Activated CD8-positive, alpha-beta T cell treated with anti-CD3 and anti-CD28 coated beads, Interleukin-2, amount 10 ng/mL, durations not matched to agents 7 days and 5 days (primary cell): ENCODE data around the gene XRCC4. TPM values are rescaled to one million over a fixed set of nuclear protein-coding genes. Genes with fewer than 3 reads are reported as not detected.

Experiments used
- ATAC-seq: fragments of 150-1000 bp; cut with Tn5 transposase; one replicate; pipeline ENCODE4 v1.10.0; 2021; ENCODE audit warnings: moderate library complexity
- CTCF ChIA-PET: fragments of 350-600 bp; sonication (Branson Sonifier 250); formaldehyde crosslinking; loops from one replicate; lab custom pipeline; 2021; ENCODE audit warnings: antibody characterized with exemption; lab: Charles Lee
- POLR2A ChIA-PET: fragments of 350-600 bp; sonication (Branson Sonifier 250); formaldehyde crosslinking; loops from one replicate; lab custom pipeline; 2021; ENCODE audit warnings: antibody characterized with exemption; lab: Charles Lee
- DNase-seq: peaks from one replicate; pipeline ENCODE4 v3.0.0-alpha.2; 2020
- H3K27ac Mint-ChIP-seq: one replicate; pipeline ENCODE4 v1.8.0; 2021; ENCODE audit warnings: mild to moderate bottlenecking, mixed read lengths
- H3K27me3 Mint-ChIP-seq: one replicate; pipeline ENCODE4 v1.8.0; 2021; ENCODE audit warnings: low read depth, mixed read lengths
- H3K36me3 Mint-ChIP-seq: one replicate; pipeline ENCODE4 v1.8.0; 2021; ENCODE audit warnings: low read depth, mixed read lengths
- H3K4me1 Mint-ChIP-seq: one replicate; pipeline ENCODE4 v1.8.0; 2021; ENCODE audit warnings: low read depth, mixed read lengths
- H3K4me3 Mint-ChIP-seq: one replicate; pipeline ENCODE4 v1.8.0; 2021; ENCODE audit warnings: mild to moderate bottlenecking, mixed read lengths
- H3K9me3 Mint-ChIP-seq: one replicate; pipeline ENCODE4 v1.8.0; 2022; ENCODE audit warnings: mixed read lengths; ENCODE audit not compliant: insufficient read depth
- total RNA-seq, 2 experiments: library from RNA; stranded (reverse); gene quantifications; one replicate each; pipeline ENCODE4 v1.2.3, GENCODE V29; 2021

The XRCC4 gene
- total RNA-seq, 2 experiments from 2014 or later, result 12.6 to 13.4 TPM

GRCh38 chr5:83162601-83163000 lies 85.3 kb downstream of the XRCC4 start:
- no peaks in the 10 kb centered on the region for H3K36me3 Mint-ChIP-seq
- DNase-seq (no peak), ATAC-seq (no peak)
- H3K27me3 Mint-ChIP-seq, result no peaks in the 10 kb centered on the region
- POLR2A ChIA-PET, result no interaction called here
- no peaks in the 10 kb centered on the region for H3K9me3 Mint-ChIP-seq
- no peak overlapping the region for H3K27ac Mint-ChIP-seq
- CTCF ChIA-PET, result no interaction called here
- H3K4me1 Mint-ChIP-seq, result no peaks in the 10 kb centered on the region
- no peak overlapping the region for H3K4me3 Mint-ChIP-seq

GRCh38 chr5:83167538-83167937 lies 90.2 kb downstream of the XRCC4 start:
- no peak for ATAC-seq
- ChIA-PET CTCF (no interaction called here), POLR2A (no interaction called here)
- Mint-ChIP-seq H3K27me3 (no peaks in the 10 kb centered on the region), H3K27ac (no peak overlapping the region), H3K36me3 (no peaks in the 10 kb centered on the region), H3K4me1 (no peaks in the 10 kb centered on the region), H3K4me3 (no peak overlapping the region), H3K9me3 (no peaks in the 10 kb centered on the region)
- DNase-seq, result no peak

- ATAC-seq (no peak), DNase-seq (no peak)
- Mint-ChIP-seq H3K27ac (no peak overlapping the region), H3K9me3 (no peaks in the 10 kb centered on the region), H3K27me3 (no peaks in the 10 kb centered on the region), H3K36me3 (no peaks in the 10 kb centered on the region), H3K4me1 (no peaks in the 10 kb centered on the region), H3K4me3 (no peak overlapping the region)
- CTCF ChIA-PET, result no interaction called here
- POLR2A ChIA-PET, result no interaction called here
These were observed 92.4 kb downstream of the XRCC4 start for GRCh38 chr5:83169571-83170337.

- Mint-ChIP-seq H3K4me1 (no peaks in the 10 kb centered on the region), H3K36me3 (no peaks in the 10 kb centered on the region), H3K9me3 (no peaks in the 10 kb centered on the region), H3K4me3 (no peak overlapping the region), H3K27ac (no peak overlapping the region), H3K27me3 (no peaks in the 10 kb centered on the region)
- CTCF ChIA-PET, result no interaction called here
- ATAC-seq (no peak), DNase-seq (no peak)
- POLR2A ChIA-PET, result no interaction called here
These were observed 94.7 kb downstream of the XRCC4 start for GRCh38 chr5:83172011-83172410.

GRCh38 chr5:83172655-83173054 lies 95.3 kb downstream of the XRCC4 start:
- DNase-seq (no peak), ATAC-seq (no peak)
- no peaks in the 10 kb centered on the region for H3K9me3 Mint-ChIP-seq
- ChIA-PET POLR2A (no interaction called here), CTCF (no interaction called here)
- H3K4me3 Mint-ChIP-seq, result no peak overlapping the region
- H3K27me3 Mint-ChIP-seq, result no peaks in the 10 kb centered on the region
- H3K4me1 Mint-ChIP-seq, result no peaks in the 10 kb centered on the region
- no peaks in the 10 kb centered on the region for H3K36me3 Mint-ChIP-seq
- no peak overlapping the region for H3K27ac Mint-ChIP-seq

- CTCF ChIA-PET, result no interaction called here
- ATAC-seq (no peak), DNase-seq (no peak)
- no peaks in the 10 kb centered on the region for H3K36me3 Mint-ChIP-seq
- POLR2A ChIA-PET, result no interaction called here
- no peaks in the 10 kb centered on the region for H3K27me3 Mint-ChIP-seq
- H3K27ac Mint-ChIP-seq, result no peak overlapping the region
- H3K4me1 Mint-ChIP-seq, result no peaks in the 10 kb centered on the region
- no peaks in the 10 kb centered on the region for H3K9me3 Mint-ChIP-seq
- H3K4me3 Mint-ChIP-seq, result no peak overlapping the region
These were observed 96.5 kb downstream of the XRCC4 start for GRCh38 chr5:83173826-83174225.

GRCh38 chr5:83177803-83178202 lies 100.5 kb downstream of the XRCC4 start:
- H3K27ac Mint-ChIP-seq, result no peak overlapping the region
- no peaks in the 10 kb centered on the region for H3K36me3 Mint-ChIP-seq
- H3K4me1 Mint-ChIP-seq, result no peaks in the 10 kb centered on the region
- ChIA-PET CTCF (no interaction called here), POLR2A (no interaction called here)
- H3K9me3 Mint-ChIP-seq, result no peaks in the 10 kb centered on the region
- ATAC-seq (no peak), DNase-seq (no peak)
- H3K4me3 Mint-ChIP-seq, result no peak overlapping the region
- no peaks in the 10 kb centered on the region for H3K27me3 Mint-ChIP-seq

GRCh38 chr5:83179966-83180365 lies 102.6 kb downstream of the XRCC4 start:
- Mint-ChIP-seq H3K27me3 (no peaks in the 10 kb centered on the region), H3K27ac (no peak overlapping the region), H3K4me1 (no peaks in the 10 kb centered on the region), H3K36me3 (no peaks in the 10 kb centered on the region), H3K9me3 (no peaks in the 10 kb centered on the region), H3K4me3 (no peak overlapping the region)
- no peak for ATAC-seq
- POLR2A ChIA-PET, result no interaction called here
- CTCF ChIA-PET, result no interaction called here
- no peak for DNase-seq

GRCh38 chr5:83184534-83184933 lies 107.2 kb downstream of the XRCC4 start:
- H3K36me3 Mint-ChIP-seq, result no peaks in the 10 kb centered on the region
- no peak overlapping the region for H3K4me3 Mint-ChIP-seq
- CTCF ChIA-PET, result no interaction called here
- H3K9me3 Mint-ChIP-seq, result no peaks in the 10 kb centered on the region
- DNase-seq (no peak), ATAC-seq (no peak)
- H3K27me3 Mint-ChIP-seq, result no peaks in the 10 kb centered on the region
- no peaks in the 10 kb centered on the region for H3K4me1 Mint-ChIP-seq
- POLR2A ChIA-PET, result no interaction called here
- H3K27ac Mint-ChIP-seq, result no peak overlapping the region

- ChIA-PET POLR2A (no interaction called here), CTCF (no interaction called here)
- DNase-seq, result no peak
- H3K36me3 Mint-ChIP-seq, result no peaks in the 10 kb centered on the region
- no peaks in the 10 kb centered on the region for H3K27me3 Mint-ChIP-seq
- H3K9me3 Mint-ChIP-seq, result no peaks in the 10 kb centered on the region
- no peaks in the 10 kb centered on the region for H3K4me1 Mint-ChIP-seq
- no peak for ATAC-seq
- no peak overlapping the region for H3K4me3 Mint-ChIP-seq
- no peak overlapping the region for H3K27ac Mint-ChIP-seq
These were observed 115.6 kb downstream of the XRCC4 start for GRCh38 chr5:83192947-83193346.

- H3K9me3 Mint-ChIP-seq, result no peaks in the 10 kb centered on the region
- ChIA-PET CTCF (no interaction called here), POLR2A (no interaction called here)
- ATAC-seq, result no peak
- no peak for DNase-seq
- H3K36me3 Mint-ChIP-seq, result peaks cover 3% of the 10 kb centered on the region
- H3K27me3 Mint-ChIP-seq, result no peaks in the 10 kb centered on the region
- no peak overlapping the region for H3K4me3 Mint-ChIP-seq
- H3K27ac Mint-ChIP-seq, result no peak overlapping the region
- no peaks in the 10 kb centered on the region for H3K4me1 Mint-ChIP-seq
These were observed 120.1 kb downstream of the XRCC4 start for GRCh38 chr5:83197326-83197967.

- POLR2A ChIA-PET, result no interaction called here
These were observed 121.8 kb downstream of the XRCC4 start for GRCh38 chr5:83199126-83199525.

More at GRCh38 chr5:83199126-83199525, 121.8 kb downstream of the XRCC4 start:
- H3K27ac Mint-ChIP-seq, result no peak overlapping the region
- no peaks in the 10 kb centered on the region for H3K9me3 Mint-ChIP-seq
- H3K36me3 Mint-ChIP-seq, result peaks cover 3% of the 10 kb centered on the region
- ATAC-seq (no peak), DNase-seq (no peak)
- CTCF ChIA-PET, result no interaction called here
- H3K4me1 Mint-ChIP-seq, result no peaks in the 10 kb centered on the region
- no peaks in the 10 kb centered on the region for H3K27me3 Mint-ChIP-seq
- no peak overlapping the region for H3K4me3 Mint-ChIP-seq
